Omental fat pad (tissue), 4 donors: ENCODE measurements around the gene SARDH. TPM values are rescaled to one million over a fixed set of nuclear protein-coding genes. Genes with fewer than 3 reads are reported as not detected.

Source experiments
- ATAC-seq: fragments of 150-250 bp; one replicate; pipeline ENCODE4 v1.9.1; 2016; ENCODE audit warnings: mild to moderate bottlenecking, moderate library complexity; ENCODE audit not compliant: low FRiP score
- DNase-seq: peaks from one replicate; pipeline ENCODE4 v3.0.0-alpha.2; 2019; ENCODE audit warnings: low spot score
- CTCF ChIP-seq, 3 donors: fragments of 450-650 bp; IDR thresholded peaks; one replicate each; pipeline ENCODE4 v1.5.1; 2016 to 2017; ENCODE audit warnings: antibody characterized with exemption in 3 of 3, mild to moderate bottlenecking in 3 of 3, moderate library complexity in 2 of 3
- total RNA-seq, 4 donors: library from RNA; depleted of rRNA; stranded (reverse); fragments of >200 nt; gene quantifications; one replicate each; pipeline ENCODE4 v1.1.0, GENCODE V29; 2016

Gene SARDH
- total RNA-seq, 4 donors from 2014 or later: 0.56 to 6.9 (median 1.8) TPM

DNA sequence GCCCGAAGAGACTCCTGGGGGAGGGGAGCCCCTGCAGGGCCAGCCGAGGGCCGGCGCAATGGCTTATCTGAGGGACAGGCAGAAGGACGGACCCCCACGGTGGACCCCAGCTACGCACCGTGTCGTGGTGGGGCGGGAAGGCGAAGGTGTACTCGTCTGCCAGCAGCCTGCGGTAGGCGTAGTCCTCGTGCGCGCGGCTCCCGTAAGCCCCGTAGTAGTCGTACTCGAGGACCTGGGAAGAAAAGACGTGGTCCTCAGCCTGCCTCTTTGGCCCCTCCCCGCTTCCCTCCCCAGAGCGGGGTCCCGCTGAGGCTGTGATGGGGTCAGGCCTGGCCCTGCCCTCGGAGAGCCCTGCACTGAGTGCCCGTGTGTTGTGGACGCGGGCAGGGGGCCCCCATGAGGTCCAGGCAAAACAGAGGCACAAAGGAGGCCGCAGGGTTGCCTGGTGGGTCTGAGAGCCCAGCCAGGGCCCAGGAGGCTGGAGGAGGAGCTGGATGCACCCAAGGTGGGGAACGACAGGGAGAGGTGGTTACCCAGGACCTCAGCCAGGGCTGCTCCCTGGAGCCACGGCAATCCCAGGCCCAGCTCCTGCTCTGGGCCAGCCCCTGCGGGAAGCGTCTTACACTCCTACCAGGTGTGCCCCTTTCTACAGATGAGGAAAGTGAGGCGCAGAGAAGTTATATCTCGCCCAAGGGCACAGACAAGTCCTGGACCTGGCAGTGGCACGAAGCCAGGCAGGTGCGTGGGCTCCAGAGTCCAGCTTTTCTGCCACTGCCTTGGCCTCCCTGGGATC, 35.2 kb downstream of the SARDH start:
- DNase-seq (no peak), ATAC-seq (no peak)
- TF ChIP-seq CTCF (IDR thresholded peaks at IDR 0.05): no peak

DNA sequence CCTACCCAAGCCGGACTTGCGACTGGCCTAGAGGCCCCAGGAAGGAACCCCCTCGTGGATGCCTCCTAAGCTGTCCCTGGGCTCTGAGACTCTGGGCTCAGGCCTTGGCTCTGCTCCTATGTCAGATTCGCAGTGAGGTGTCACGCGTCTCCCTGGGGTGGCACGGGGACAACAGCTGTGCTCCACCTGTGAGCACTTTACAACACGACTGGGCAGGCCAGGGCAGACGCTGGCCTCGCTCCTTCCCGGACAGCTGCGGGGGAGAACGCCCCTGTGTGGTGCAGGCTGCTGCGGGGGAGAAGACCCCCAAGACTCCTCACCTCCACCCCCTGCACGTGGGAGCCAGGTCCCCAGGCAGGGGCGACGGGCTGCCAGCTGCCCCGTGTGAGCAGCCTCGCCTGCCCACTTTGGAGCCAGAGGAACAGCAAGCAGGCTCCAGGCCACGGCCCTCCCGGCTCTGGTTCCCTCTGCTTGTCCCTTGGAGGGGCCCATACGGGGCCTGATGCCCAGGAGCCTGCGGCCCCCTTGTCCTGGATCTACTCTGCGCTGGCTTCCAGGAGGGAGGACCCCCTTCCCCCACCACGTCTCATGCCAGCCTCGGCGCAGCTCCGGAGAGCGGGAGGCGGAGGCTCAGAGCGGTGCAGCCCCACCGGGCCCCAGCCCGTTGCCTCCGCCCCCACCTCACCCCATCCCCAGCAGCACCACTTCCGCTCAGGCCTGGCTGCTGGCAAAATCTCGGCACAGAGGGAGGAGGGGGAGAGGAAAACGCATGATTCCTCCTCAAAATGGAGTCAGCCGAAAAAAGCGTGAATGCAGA, 36.0 kb downstream of the SARDH start:
- ATAC-seq: no peak
- no peak for DNase-seq
- TF ChIP-seq CTCF (IDR thresholded peaks at IDR 0.05): no peak

GRCh38 chr9:133701321-133701980, 36.7 kb downstream of the SARDH start:
- DNase-seq: no peak

GRCh38 chr9:133700819-133701320, 37.3 kb downstream of the SARDH start:
- no peak for DNase-seq
- no peak for TF ChIP-seq CTCF (IDR thresholded peaks at IDR 0.05)
- ATAC-seq: no peak

More at GRCh38 chr9:133701321-133701980, 36.7 kb downstream of the SARDH start:
- no peak for ATAC-seq
- TF ChIP-seq CTCF (IDR thresholded peaks at IDR 0.05): no peak

GRCh38 chr9:133699546-133699945, 38.6 kb downstream of the SARDH start:
- ATAC-seq (no peak), DNase-seq (no peak)
- TF ChIP-seq CTCF (IDR thresholded peaks at IDR 0.05): no peak

GRCh38 chr9:133696071-133696472, 42.1 kb downstream of the SARDH start:
- ATAC-seq (no peak), DNase-seq (no peak)
- no peak for TF ChIP-seq CTCF (IDR thresholded peaks at IDR 0.05)
